GM12865 (cell line): Measurements from ENCODE around the gene SHANK1.

Experiments
- DNase-seq: peaks from one replicate; pipeline ENCODE4 v3.0.0; 2010; ENCODE audit warnings: low read depth
- H3K4me3 ChIP-seq: 2 replicates; pipeline ENCODE4 v1.5.1; 2011; ENCODE audit warnings: mild to moderate bottlenecking, low read depth, low read length, control low read depth
- CTCF ChIP-seq: IDR thresholded peaks from 2 replicates; pipeline ENCODE4 v1.5.1; 2011; ENCODE audit warnings: low read length, control low read depth, low read depth, inconsistent platforms; ENCODE audit not compliant: insufficient read depth; ENCODE audit errors: missing control alignments

The SHANK1 gene

GRCh38 chr19:50721441-50722137 is 2.0 kb upstream of the SHANK1 start:
- no peak for DNase-seq
- TF ChIP-seq CTCF, result no peak
- H3K4me3 ChIP-seq, result no peak overlapping the region

GRCh38 chr19:50720921-50721381 is 1.3 kb upstream of the SHANK1 start:
- H3K4me3 ChIP-seq, result no peak overlapping the region
- DNase-seq, result no peak
- no peak for TF ChIP-seq CTCF

- DNase-seq, result no peak
- H3K4me3 ChIP-seq, result no peak overlapping the region
- no peak for TF ChIP-seq CTCF
These were observed 749 bp upstream of the SHANK1 start for GRCh38 chr19:50720181-50720920.

GRCh38 chr19:50719119-50719435 is 525 bp downstream of the SHANK1 start:
- DNase-seq, result no peak
- H3K4me3 ChIP-seq, result no peak overlapping the region
- no peak for TF ChIP-seq CTCF

- no peak for DNase-seq
- no peak for TF ChIP-seq CTCF
- H3K4me3 ChIP-seq, result no peak overlapping the region
These were observed 1.1 kb downstream of the SHANK1 start for GRCh38 chr19:50718255-50719118.

GRCh38 chr19:50717891-50718254 is 1.7 kb downstream of the SHANK1 start:
- H3K4me3 ChIP-seq, result no peak overlapping the region
- no peak for TF ChIP-seq CTCF

More at GRCh38 chr19:50717891-50718254, 1.7 kb downstream of the SHANK1 start:
- no peak for DNase-seq
